Adrenal gland (tissue), 5 donors: ENCODE data around the gene BTBD9.

Experiments
- CTCF ChIP-seq, 6 experiments: fragments of 450-650 bp in 4 of 6; fragments of 200-600 bp in 2 of 6; sonication (generic) in 1 of 6; IDR thresholded peaks; 1 replicate in 5 of 6; 2 replicates in 1 of 6; pipeline versions ENCODE4 v1.5.1 to v1.8.0; 2016 to 2021; ENCODE audit warnings: antibody characterized with exemption in 6 of 6, mild to moderate bottlenecking in 2 of 6, moderate library complexity in 1 of 6
- POLR2A ChIP-seq, 2 donors: fragments of 450-650 bp; IDR thresholded peaks; one replicate each; pipeline ENCODE4 v1.6.1; 2017; ENCODE audit warnings: antibody characterized with exemption in 2 of 2, mild to moderate bottlenecking in 2 of 2, moderate library complexity in 1 of 2
- donor health status: DM: no; HTN: no; CAD: no.

DNA sequence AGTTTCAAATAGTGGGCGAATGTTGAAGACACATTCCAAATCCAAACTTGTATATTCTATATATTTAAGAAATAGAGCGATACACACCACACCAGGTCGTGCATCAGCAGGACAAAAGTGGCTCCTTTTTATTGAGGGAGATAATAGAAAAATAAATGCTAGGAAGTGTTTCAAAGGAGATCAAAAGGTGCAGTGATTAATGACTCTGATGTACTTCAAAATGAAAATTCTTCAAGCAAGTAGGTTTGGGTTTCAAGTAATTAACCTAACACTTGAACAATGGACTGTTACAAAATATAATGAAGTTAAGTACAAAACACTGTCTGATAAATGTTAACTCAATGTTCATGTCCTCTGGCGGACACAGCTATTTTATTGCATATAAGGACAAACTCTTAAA, 185.9 kb downstream of the BTBD9 start:
- TF ChIP-seq POLR2A (IDR thresholded peaks at IDR 0.05) (no peak), CTCF (IDR thresholded peaks at IDR 0.05) (no peak)
